ENCODE results near the gene ZBTB38. TPM values are rescaled to one million over a fixed set of nuclear protein-coding genes. Genes with fewer than 3 reads are reported as not detected.

Gene ZBTB38
- total and polyA plus RNA-seq, 2 donors (not counting 3 experiments of a cell fraction or from before 2014, with no cell fraction given): 31.1 to 85.2 TPM

DNA sequence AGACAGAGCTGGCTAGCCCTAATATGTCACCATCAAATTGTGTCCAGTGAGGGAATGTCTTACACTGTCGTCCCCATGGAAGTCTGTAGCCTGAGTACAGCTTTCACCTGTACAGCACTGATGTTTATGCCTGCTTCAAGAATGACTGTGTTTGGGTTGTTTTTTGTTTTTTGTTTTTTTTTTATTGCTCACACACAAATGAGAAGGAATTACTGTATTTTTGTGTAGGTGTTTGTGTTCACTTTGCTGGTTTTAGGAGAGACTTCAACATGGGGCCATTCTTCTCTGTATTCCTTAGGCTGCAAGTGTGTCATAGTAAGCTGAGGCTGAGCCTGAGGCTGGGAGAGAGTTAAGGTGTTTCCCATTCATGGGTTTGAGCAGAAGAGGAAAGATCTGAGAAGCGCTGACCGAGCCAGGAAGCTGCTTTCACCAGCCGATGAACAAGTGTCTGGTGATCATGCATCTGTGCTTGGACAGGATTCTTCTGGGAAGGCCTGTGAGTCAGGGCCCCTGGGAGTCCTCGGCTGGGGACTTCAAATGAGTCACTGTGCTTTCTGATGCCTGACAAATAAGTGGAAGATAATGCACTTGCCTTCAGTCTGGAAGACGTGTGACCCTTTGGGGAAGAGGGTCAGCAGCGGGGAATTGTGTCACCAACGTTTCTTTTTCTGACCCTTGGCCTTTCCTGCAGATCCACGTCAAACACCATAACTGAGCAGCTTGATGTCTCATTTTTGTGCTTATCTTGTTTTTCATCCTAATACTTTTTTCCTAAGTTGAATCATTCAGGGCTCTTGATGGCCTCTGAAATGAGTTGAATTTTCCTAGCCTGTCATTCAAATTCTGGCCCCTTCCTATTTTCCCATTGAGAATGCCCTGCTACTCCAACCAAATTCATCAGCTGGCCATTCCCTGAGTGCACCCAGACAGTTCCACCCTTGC lies 36.7 kb upstream of the ZBTB38 start:
- Histone ChIP-seq H3K9me3 (replicated peaks; ENCODE audit: control insufficient read depth, insufficient read depth, low read length) (no peaks in the 10 kb centered on the region), H3K79me2 (ENCODE audit: control insufficient read depth, insufficient read depth, low read length) (no peaks in the 10 kb centered on the region), H3K9ac (replicated peaks; ENCODE audit: extremely low read depth, insufficient read depth, low read length) (peak overlapping the region; percentile 1), H3K9me1 (replicated peaks; ENCODE audit: control insufficient read depth, extremely low read depth, insufficient read depth, low read length) (no peaks in the 10 kb centered on the region), H3K27me3 (ENCODE audit: control insufficient read depth in 2 of 2, insufficient read depth in 2 of 2, low read length in 2 of 2) (no peaks in the 10 kb centered on the region), H3K4me2 (ENCODE audit: insufficient read depth, low read length) (no peak overlapping the region), H4K20me1 (replicated peaks; ENCODE audit: control insufficient read depth, extremely low read depth, insufficient read depth, low read length) (no peaks in the 10 kb centered on the region), H3K27ac (ENCODE audit: insufficient read depth, low read depth, low read length) (peak overlapping the region; percentile 72), H2AFZ (ENCODE audit: low read depth, low read length) (no peak overlapping the region), H3K36me3 (ENCODE audit: control insufficient read depth in 2 of 2, extremely low read depth in 1 of 2, insufficient read depth in 2 of 2, low read length in 2 of 2) (no peaks in the 10 kb centered on the region), H3K4me1 (ENCODE audit: control insufficient read depth, extremely low read depth, insufficient read depth, low read length) (peaks cover 28% of the 10 kb centered on the region), H3K4me3 (replicated peaks in 1 of 3; ENCODE audit: insufficient read depth in 1 of 3, low read depth in 1 of 3, low read length in 3 of 3) (no peak overlapping the region)
- POLR2A ChIA-PET: no interaction called here
- FAIRE-seq: peak; percentile 98
- peak; percentile 95 for DNase-seq (ENCODE audit: low read depth, low spot score)
- dilution Hi-C loops (cut with MboI; ENCODE audit: extremely low pct_ligation_motif_present, low sequenced_read_pairs) (no loop called here), intact Hi-C loops (cut with micrococcal nuclease) (loop anchor here (1.0 to 2.0 kb wide), 3 partner anchors 8 to 37 kb away; partner anchors contain the start of gene ZBTB38)
- BruUV-seq (replicated peaks): TSS peak; percentile 52
- CTCF ChIA-PET: interaction anchor here (0.9 to 2.7 kb wide), 13 partner anchors 9 to 128 kb away, joined by 3 to 12 read pairs (median 4); no protein-coding TSS in a partner anchor
- no peak for TF ChIP-seq EZH2 (IDR thresholded peaks at IDR 0.05; ENCODE audit: borderline replicate concordance, low read depth, low read length, severe bottlenecking)
- TF ChIP-seq JUN (IDR thresholded peaks at IDR 0.05; ENCODE audit: borderline replicate concordance, insufficient read depth, insufficient read length, low read depth): peak; percentile 74
- TF ChIP-seq, protein P1, sequence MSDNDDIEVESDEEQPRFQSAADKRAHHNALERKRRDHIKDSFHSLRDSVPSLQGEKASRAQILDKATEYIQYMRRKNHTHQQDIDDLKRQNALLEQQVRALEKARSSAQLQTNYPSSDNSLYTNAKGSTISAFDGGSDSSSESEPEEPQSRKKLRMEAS (IDR thresholded peaks at IDR 0.05; ENCODE audit: insufficient read depth, insufficient read length): no peak
- peak; percentile 93 for TF ChIP-seq GATA2 (IDR thresholded peaks at IDR 0.05; ENCODE audit: insufficient read depth, insufficient read length, low read depth, low read length)
- TF ChIP-seq POLR2AphosphoS5 (IDR thresholded peaks at IDR 0.05; ENCODE audit: insufficient read depth, low read depth, low read length): peak; percentile 80
- TF ChIP-seq FOS (IDR thresholded peaks at IDR 0.05; ENCODE audit: borderline replicate concordance, insufficient read depth, low read length): peak; percentile 100
- TF ChIP-seq POLR2A (IDR thresholded peaks at IDR 0.05; ENCODE audit: low read depth, low read length): no peak
- TF ChIP-seq, protein P2, sequence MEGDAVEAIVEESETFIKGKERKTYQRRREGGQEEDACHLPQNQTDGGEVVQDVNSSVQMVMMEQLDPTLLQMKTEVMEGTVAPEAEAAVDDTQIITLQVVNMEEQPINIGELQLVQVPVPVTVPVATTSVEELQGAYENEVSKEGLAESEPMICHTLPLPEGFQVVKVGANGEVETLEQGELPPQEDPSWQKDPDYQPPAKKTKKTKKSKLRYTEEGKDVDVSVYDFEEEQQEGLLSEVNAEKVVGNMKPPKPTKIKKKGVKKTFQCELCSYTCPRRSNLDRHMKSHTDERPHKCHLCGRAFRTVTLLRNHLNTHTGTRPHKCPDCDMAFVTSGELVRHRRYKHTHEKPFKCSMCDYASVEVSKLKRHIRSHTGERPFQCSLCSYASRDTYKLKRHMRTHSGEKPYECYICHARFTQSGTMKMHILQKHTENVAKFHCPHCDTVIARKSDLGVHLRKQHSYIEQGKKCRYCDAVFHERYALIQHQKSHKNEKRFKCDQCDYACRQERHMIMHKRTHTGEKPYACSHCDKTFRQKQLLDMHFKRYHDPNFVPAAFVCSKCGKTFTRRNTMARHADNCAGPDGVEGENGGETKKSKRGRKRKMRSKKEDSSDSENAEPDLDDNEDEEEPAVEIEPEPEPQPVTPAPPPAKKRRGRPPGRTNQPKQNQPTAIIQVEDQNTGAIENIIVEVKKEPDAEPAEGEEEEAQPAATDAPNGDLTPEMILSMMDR (IDR thresholded peaks at IDR 0.05; ENCODE audit: extremely low read depth in 1 of 2, insufficient read depth in 1 of 2, low read depth in 1 of 2, low read length in 2 of 2): no peak
- no peak for TF ChIP-seq MYC (IDR thresholded peaks at IDR 0.05; ENCODE audit: low read depth, low read length)

Data from endothelial cell of umbilical vein (primary cell).